ENCODE results near the gene NOTCH3.

GRCh38 chr19:15138427-15138826 is 62.4 kb downstream of the NOTCH3 start:
- TF ChIP-seq, protein P1, sequence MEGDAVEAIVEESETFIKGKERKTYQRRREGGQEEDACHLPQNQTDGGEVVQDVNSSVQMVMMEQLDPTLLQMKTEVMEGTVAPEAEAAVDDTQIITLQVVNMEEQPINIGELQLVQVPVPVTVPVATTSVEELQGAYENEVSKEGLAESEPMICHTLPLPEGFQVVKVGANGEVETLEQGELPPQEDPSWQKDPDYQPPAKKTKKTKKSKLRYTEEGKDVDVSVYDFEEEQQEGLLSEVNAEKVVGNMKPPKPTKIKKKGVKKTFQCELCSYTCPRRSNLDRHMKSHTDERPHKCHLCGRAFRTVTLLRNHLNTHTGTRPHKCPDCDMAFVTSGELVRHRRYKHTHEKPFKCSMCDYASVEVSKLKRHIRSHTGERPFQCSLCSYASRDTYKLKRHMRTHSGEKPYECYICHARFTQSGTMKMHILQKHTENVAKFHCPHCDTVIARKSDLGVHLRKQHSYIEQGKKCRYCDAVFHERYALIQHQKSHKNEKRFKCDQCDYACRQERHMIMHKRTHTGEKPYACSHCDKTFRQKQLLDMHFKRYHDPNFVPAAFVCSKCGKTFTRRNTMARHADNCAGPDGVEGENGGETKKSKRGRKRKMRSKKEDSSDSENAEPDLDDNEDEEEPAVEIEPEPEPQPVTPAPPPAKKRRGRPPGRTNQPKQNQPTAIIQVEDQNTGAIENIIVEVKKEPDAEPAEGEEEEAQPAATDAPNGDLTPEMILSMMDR (IDR thresholded peaks at IDR 0.05; ENCODE audit: low read length): no peak
- TF ChIP-seq EZH2 (optimal IDR thresholded peaks at IDR 0.05; ENCODE audit: low read depth, low read length): no peak

Measured in MM.1S (cell line).